IMR-90 (cell line): ENCODE measurements around the gene C12orf50.

Experiments used
- CEBPB ChIP-seq: IDR thresholded peaks from 2 replicates; pipeline ENCODE4 v1.6.1; 2012; ENCODE audit warnings: low read depth, low read length, improper control_type of control experiment
- MAFK ChIP-seq: IDR thresholded peaks from 2 replicates; pipeline ENCODE4 v1.6.1; 2012; ENCODE audit warnings: low read depth, low read length, improper control_type of control experiment
- MAZ ChIP-seq: IDR thresholded peaks from 2 replicates; pipeline ENCODE4 v1.6.1; 2012; ENCODE audit warnings: low read depth, mild to moderate bottlenecking, low read length, improper control_type of control experiment, moderate library complexity, borderline replicate concordance
- POLR2A ChIP-seq: IDR thresholded peaks from 2 replicates; pipeline ENCODE4 v1.6.1; 2012; ENCODE audit warnings: mild to moderate bottlenecking, low read depth, low read length
- RCOR1 ChIP-seq: IDR thresholded peaks from 2 replicates; pipeline ENCODE4 v1.6.1; 2012; ENCODE audit warnings: mild to moderate bottlenecking, low read length, improper control_type of control experiment; ENCODE audit not compliant: insufficient replicate concordance
- RFX5 ChIP-seq: IDR thresholded peaks from 2 replicates; pipeline ENCODE4 v1.8.0; 2012; ENCODE audit warnings: low read depth, mild to moderate bottlenecking, low read length, moderate library complexity
- SMC3 ChIP-seq: fragments of 150-350 bp; IDR thresholded peaks from 2 replicates; pipeline ENCODE4 v1.6.1; 2016; ENCODE audit warnings: low read depth, mild to moderate bottlenecking, antibody characterized with exemption, low read length, moderate library complexity
- TF ChIP-seq, protein P1 (sequence below): fragments of 150-350 bp; IDR thresholded peaks from 2 replicates; pipeline ENCODE4 v1.6.1; 2017; ENCODE audit warnings: mild to moderate bottlenecking, antibody characterized with exemption, low read length, low read depth
- TF ChIP-seq, protein P2 (sequence below): conservative IDR thresholded peaks from 2 replicates; pipeline ENCODE4 v1.5.1; 2012; ENCODE audit warnings: mild to moderate bottlenecking, low read depth, low read length, improper control_type of control experiment

DNA sequence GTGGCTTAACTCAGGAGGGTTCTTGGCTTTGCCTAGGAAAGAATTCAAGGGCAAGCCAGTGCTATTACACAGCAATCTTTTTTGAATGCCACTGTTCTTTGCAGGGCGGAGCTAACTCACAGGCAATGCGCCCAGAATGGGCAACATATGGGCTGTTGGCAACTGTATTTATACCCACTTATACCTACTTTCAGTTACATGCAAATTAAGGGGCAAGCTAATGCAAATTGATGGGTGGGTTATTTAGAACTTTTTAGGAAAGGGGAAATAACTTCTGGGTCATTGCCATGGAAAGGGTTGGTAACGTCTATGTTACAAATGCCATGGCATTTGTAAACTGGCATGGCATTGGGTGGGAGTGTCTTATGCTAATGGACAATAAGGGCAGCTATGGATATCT lies 85.4 kb downstream of the C12orf50 start:
- TF ChIP-seq POLR2A (no peak), RCOR1 (no peak), SMC3 (no peak), MAFK (no peak), RFX5 (no peak), CEBPB (no peak), MAZ (no peak)
- TF ChIP-seq, protein P1, sequence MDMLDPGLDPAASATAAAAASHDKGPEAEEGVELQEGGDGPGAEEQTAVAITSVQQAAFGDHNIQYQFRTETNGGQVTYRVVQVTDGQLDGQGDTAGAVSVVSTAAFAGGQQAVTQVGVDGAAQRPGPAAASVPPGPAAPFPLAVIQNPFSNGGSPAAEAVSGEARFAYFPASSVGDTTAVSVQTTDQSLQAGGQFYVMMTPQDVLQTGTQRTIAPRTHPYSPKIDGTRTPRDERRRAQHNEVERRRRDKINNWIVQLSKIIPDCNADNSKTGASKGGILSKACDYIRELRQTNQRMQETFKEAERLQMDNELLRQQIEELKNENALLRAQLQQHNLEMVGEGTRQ, result no peak
- TF ChIP-seq, protein P2, sequence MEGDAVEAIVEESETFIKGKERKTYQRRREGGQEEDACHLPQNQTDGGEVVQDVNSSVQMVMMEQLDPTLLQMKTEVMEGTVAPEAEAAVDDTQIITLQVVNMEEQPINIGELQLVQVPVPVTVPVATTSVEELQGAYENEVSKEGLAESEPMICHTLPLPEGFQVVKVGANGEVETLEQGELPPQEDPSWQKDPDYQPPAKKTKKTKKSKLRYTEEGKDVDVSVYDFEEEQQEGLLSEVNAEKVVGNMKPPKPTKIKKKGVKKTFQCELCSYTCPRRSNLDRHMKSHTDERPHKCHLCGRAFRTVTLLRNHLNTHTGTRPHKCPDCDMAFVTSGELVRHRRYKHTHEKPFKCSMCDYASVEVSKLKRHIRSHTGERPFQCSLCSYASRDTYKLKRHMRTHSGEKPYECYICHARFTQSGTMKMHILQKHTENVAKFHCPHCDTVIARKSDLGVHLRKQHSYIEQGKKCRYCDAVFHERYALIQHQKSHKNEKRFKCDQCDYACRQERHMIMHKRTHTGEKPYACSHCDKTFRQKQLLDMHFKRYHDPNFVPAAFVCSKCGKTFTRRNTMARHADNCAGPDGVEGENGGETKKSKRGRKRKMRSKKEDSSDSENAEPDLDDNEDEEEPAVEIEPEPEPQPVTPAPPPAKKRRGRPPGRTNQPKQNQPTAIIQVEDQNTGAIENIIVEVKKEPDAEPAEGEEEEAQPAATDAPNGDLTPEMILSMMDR, result no peak
